Spleen (tissue), 7 donors: ENCODE data around the gene FBXO38.

Source experiments
- POLR2A ChIP-seq, 3 donors: fragments of 450-650 bp; IDR thresholded peaks; one replicate each; pipeline ENCODE4 v1.5.1; 2017; ENCODE audit warnings: antibody characterized with exemption in 3 of 3, mild to moderate bottlenecking in 1 of 3
- TF ChIP-seq, protein P1 (sequence below), 11 experiments: fragments of 200-600 bp in 7 of 11; fragments of 450-650 bp in 4 of 11; sonication (generic) in 4 of 11; IDR thresholded peaks in 8 of 11; conservative IDR thresholded peaks in 3 of 11; 1 replicate in 7 of 11; 2 replicates in 4 of 11; pipeline versions ENCODE4 v1.4.0 to v1.8.0; 2016 to 2021; ENCODE audit warnings: antibody characterized with exemption in 11 of 11, inconsistent platforms in 4 of 11, mild to moderate bottlenecking in 1 of 11
- donor health status: DM: no; HTN: no; CAD: no; lungs with moderate emphysema.
- donor health status: DM: no; HTN: no; CAD: no.
- donor health status: DM: no; HTN: no; CAD: no.

DNA sequence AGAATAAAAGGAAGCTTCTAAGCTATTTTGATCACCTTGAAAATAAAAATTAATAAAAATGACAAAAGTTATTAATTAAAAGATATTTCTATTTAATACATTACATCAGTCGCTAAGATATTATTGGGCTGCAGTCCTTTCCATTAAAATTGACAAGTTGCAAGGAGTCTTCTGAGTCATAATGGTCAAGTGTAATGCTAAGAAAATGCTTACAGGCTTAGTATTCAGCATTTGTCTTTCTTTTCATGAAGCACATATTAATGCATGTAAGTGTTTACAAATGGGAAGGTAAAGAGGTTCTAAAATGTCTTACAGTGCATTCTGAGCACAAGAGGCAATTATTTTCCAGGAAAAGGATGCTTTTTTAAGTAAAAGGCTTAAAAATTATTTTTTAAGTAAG is 31.1 kb upstream of the FBXO38 start:
- TF ChIP-seq, protein P1, sequence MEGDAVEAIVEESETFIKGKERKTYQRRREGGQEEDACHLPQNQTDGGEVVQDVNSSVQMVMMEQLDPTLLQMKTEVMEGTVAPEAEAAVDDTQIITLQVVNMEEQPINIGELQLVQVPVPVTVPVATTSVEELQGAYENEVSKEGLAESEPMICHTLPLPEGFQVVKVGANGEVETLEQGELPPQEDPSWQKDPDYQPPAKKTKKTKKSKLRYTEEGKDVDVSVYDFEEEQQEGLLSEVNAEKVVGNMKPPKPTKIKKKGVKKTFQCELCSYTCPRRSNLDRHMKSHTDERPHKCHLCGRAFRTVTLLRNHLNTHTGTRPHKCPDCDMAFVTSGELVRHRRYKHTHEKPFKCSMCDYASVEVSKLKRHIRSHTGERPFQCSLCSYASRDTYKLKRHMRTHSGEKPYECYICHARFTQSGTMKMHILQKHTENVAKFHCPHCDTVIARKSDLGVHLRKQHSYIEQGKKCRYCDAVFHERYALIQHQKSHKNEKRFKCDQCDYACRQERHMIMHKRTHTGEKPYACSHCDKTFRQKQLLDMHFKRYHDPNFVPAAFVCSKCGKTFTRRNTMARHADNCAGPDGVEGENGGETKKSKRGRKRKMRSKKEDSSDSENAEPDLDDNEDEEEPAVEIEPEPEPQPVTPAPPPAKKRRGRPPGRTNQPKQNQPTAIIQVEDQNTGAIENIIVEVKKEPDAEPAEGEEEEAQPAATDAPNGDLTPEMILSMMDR (IDR thresholded peaks at IDR 0.05 in 8 of 11, conservative IDR thresholded peaks at IDR 0.05 in 3 of 11): no peak
- TF ChIP-seq POLR2A (IDR thresholded peaks at IDR 0.05): no peak
